A549 (cell line): ENCODE results near the gene PAPPA2. TPM values are rescaled to one million over a fixed set of nuclear protein-coding genes. Genes with fewer than 3 reads are reported as not detected.

Source experiments
- ATAC-seq, 2 experiments: fragments of 200-7000 bp in 1 of 2; fragments of >200 bp in 1 of 2; cut with Nextera tagmentation in 1 of 2; cut with Tn5 transposase in 1 of 2; 3 replicates each; pipeline versions ENCODE4 v1.8.0 to v1.9.1; 2018 to 2020; ENCODE audit warnings: mild to moderate bottlenecking in 1 of 2, moderate library complexity in 1 of 2
- CTCF ChIA-PET: fragments of 300-600 bp; sonication (Branson Sonifier 250); formaldehyde crosslinking; extraction: SDS; loops from one replicate; lab custom pipeline; 2021; ENCODE audit warnings: antibody characterized with exemption, inconsistent platforms; lab: Yijun Ruan, JAX
- POLR2A ChIA-PET: fragments of 350-600 bp; formaldehyde crosslinking; extraction: SDS; loops from one replicate; lab custom pipeline; 2021; ENCODE audit warnings: antibody characterized with exemption, inconsistent platforms; lab: Yijun Ruan, JAX
- DNase-seq, 2 experiments: peaks; one replicate each; pipeline versions ENCODE4 v3.0.0 to v3.0.0-alpha.2; 2011 to 2016; ENCODE audit warnings: low read depth in 1 of 2, low spot score in 1 of 2
- FAIRE-seq: peaks from 2 replicates; lab custom pipeline; 2011; peaks lifted over from hg19 to GRCh38; lab: Jason Lieb, UNC
- H3K27ac ChIP-seq, 2 experiments: fragments of >200 bp; sonication (Bioruptor Twin); formaldehyde crosslinking; 3 replicates each; pipeline ENCODE4 v1.5.1; 2016 to 2017
- H3K4me1 ChIP-seq: fragments of >200 bp; sonication (Bioruptor Twin); formaldehyde crosslinking; 3 replicates; pipeline ENCODE4 v1.6.1; 2016
- H3K4me2 ChIP-seq: fragments of >200 bp; sonication (Bioruptor Twin); formaldehyde crosslinking; 3 replicates; pipeline ENCODE4 v1.6.1; 2016
- H3K4me3 ChIP-seq: fragments of >200 bp; sonication (Bioruptor Twin); formaldehyde crosslinking; 3 replicates; pipeline ENCODE4 v1.5.1; 2016
- H3K9me3 ChIP-seq: fragments of >200 bp; sonication (Bioruptor Twin); formaldehyde crosslinking; 3 replicates; pipeline ENCODE4 v1.6.1; 2016
- BCL3 ChIP-seq: fragments of >200 bp; sonication (Bioruptor Twin); formaldehyde crosslinking; IDR thresholded peaks from 3 replicates; pipeline ENCODE4 v1.6.1; 2016
- BHLHE40 ChIP-seq: IDR thresholded peaks from 2 replicates; pipeline ENCODE4 v1.6.1; 2012; ENCODE audit warnings: low read depth, low read length, inconsistent platforms
- CBX8 ChIP-seq: fragments of 200-600 bp; sonication (generic); IDR thresholded peaks from 2 replicates; pipeline ENCODE4 v1.6.1; 2016
- CHD2 ChIP-seq: fragments of 150-350 bp; IDR thresholded peaks from 2 replicates; pipeline ENCODE4 v1.6.1; 2014; ENCODE audit warnings: low read length; ENCODE audit not compliant: partially characterized antibody
- CHD4 ChIP-seq: fragments of 200-600 bp; sonication (generic); IDR thresholded peaks from 2 replicates; pipeline ENCODE4 v1.6.1; 2016; ENCODE audit warnings: antibody characterized with exemption, mild to moderate bottlenecking, borderline replicate concordance
- CTCF ChIP-seq: fragments of >200 bp; sonication (Bioruptor Twin); formaldehyde crosslinking; IDR thresholded peaks from 3 replicates; pipeline ENCODE4 v1.5.1; 2016
- EP300 ChIP-seq, 2 experiments: fragments of >200 bp; sonication (Bioruptor Twin); formaldehyde crosslinking; IDR thresholded peaks; 2 replicates in 1 of 2; 3 replicates in 1 of 2; pipeline ENCODE4 v1.6.1; 2016 to 2017
- ESRRA ChIP-seq: fragments of 150-350 bp; IDR thresholded peaks from 2 replicates; pipeline ENCODE4 v1.6.1; 2014; ENCODE audit warnings: mild to moderate bottlenecking, low read length, borderline replicate concordance
- FOSB ChIP-seq: fragments of 250-450 bp; sonication (Bioruptor Pico); IDR thresholded peaks from 2 replicates; pipeline ENCODE4 v1.5.0; 2020; ENCODE audit warnings: mild to moderate bottlenecking, moderate library complexity
- HOXA7 ChIP-seq: fragments of 250-450 bp; sonication (Bioruptor Pico); IDR thresholded peaks from 2 replicates; pipeline ENCODE4 v1.5.0; 2020; ENCODE audit warnings: mild to moderate bottlenecking, moderate library complexity
- HOXB13 ChIP-seq: fragments of 250-450 bp; sonication (Bioruptor Pico); IDR thresholded peaks from 2 replicates; pipeline ENCODE4 v1.5.0; 2020; ENCODE audit warnings: low read depth, mild to moderate bottlenecking, moderate library complexity
- JUN ChIP-seq, 2 experiments: fragments of >200 bp; sonication (Bioruptor Twin); formaldehyde crosslinking; IDR thresholded peaks; 2 replicates in 1 of 2; 3 replicates in 1 of 2; pipeline ENCODE4 v1.6.1; 2016 to 2017
- KDM5A ChIP-seq: fragments of 200-600 bp; sonication (generic); IDR thresholded peaks from 2 replicates; pipeline ENCODE4 v1.6.1; 2016; ENCODE audit warnings: antibody characterized with exemption, mild to moderate bottlenecking
- MAZ ChIP-seq: fragments of 150-350 bp; IDR thresholded peaks from 2 replicates; pipeline ENCODE4 v1.6.1; 2014; ENCODE audit warnings: antibody characterized with exemption, low read depth, low read length, borderline replicate concordance
- POLR2A ChIP-seq: IDR thresholded peaks from 2 replicates; pipeline ENCODE4 v1.6.1; 2012; ENCODE audit warnings: mild to moderate bottlenecking, low read length
- POLR2AphosphoS2 ChIP-seq: conservative IDR thresholded peaks from 2 replicates; pipeline ENCODE4 v1.6.1; 2012; ENCODE audit warnings: low read length, improper control_type of control experiment, inconsistent platforms
- RARB ChIP-seq: fragments of 250-450 bp; sonication (Bioruptor Pico); IDR thresholded peaks from 2 replicates; pipeline ENCODE4 v1.8.0; 2021; ENCODE audit warnings: mild to moderate bottlenecking, moderate library complexity
- RFX5 ChIP-seq: fragments of 450-650 bp; IDR thresholded peaks from 2 replicates; pipeline ENCODE4 v1.7.1; 2014; ENCODE audit warnings: antibody characterized with exemption, mild to moderate bottlenecking, moderate library complexity
- SMC3 ChIP-seq: fragments of >200 bp; sonication (Bioruptor Twin); formaldehyde crosslinking; IDR thresholded peaks from 3 replicates; pipeline ENCODE4 v1.6.1; 2018; ENCODE audit warnings: inconsistent platforms
- SREBF2 ChIP-seq: fragments of 450-650 bp; IDR thresholded peaks from 2 replicates; pipeline ENCODE4 v1.6.1; 2014; ENCODE audit warnings: mild to moderate bottlenecking, moderate library complexity
- TFCP2L1 ChIP-seq: fragments of 250-450 bp; sonication (Bioruptor Pico); IDR thresholded peaks from 2 replicates; pipeline ENCODE4 v1.5.0; 2021; ENCODE audit warnings: mild to moderate bottlenecking
- USF2 ChIP-seq: fragments of 450-650 bp; IDR thresholded peaks from 2 replicates; pipeline ENCODE4 v1.6.1; 2014; ENCODE audit warnings: antibody characterized with exemption
- ZC3H11A ChIP-seq: fragments of 450-650 bp; IDR thresholded peaks from 2 replicates; pipeline ENCODE4 v1.6.1; 2014; ENCODE audit warnings: antibody characterized with exemption, mild to moderate bottlenecking
- ZNF302 ChIP-seq: fragments of 250-450 bp; sonication (Bioruptor Pico); IDR thresholded peaks from 2 replicates; pipeline ENCODE4 v1.9.0; 2021; ENCODE audit warnings: inconsistent platforms, mild to moderate bottlenecking, moderate library complexity
- WGBS: methylation state at CpG from one replicate; pipeline ENCODE4 v1.1.6; 2017; ENCODE audit errors: missing lambda C conversion rate; 5-methylcytosine and 5-hydroxymethylcytosine counted together
- polyA plus RNA-seq, 4 experiments: library from polyadenylated mRNA; depleted of rRNA in 3 of 4; stranded (reverse); fragments of >200 nt; fragmentation: RNase III in 1 of 4; extraction: RNeasy Plus Mini Kit Qiagen cat#74134 plus additional on column Dnase treatment in 1 of 4; gene quantifications; 2 replicates in 3 of 4; 3 replicates in 1 of 4; pipeline ENCODE4 v1.2.3, GENCODE V29; 2011 to 2017
- TF ChIP-seq, protein P1 (sequence below): IDR thresholded peaks from 2 replicates; pipeline ENCODE4 v1.6.1; 2012; ENCODE audit warnings: low read depth, borderline replicate concordance
- TF ChIP-seq, protein P2 (sequence below): fragments of 250-450 bp; sonication (Bioruptor Pico); IDR thresholded peaks from 2 replicates; pipeline ENCODE4 v1.5.0; 2020; ENCODE audit warnings: low read depth, mild to moderate bottlenecking, moderate library complexity

The PAPPA2 gene
- polyA plus RNA-seq, 2 of the 4 experiments (the other 2 are of a cell fraction), result 0.03 to 0.72 TPM

DNA sequence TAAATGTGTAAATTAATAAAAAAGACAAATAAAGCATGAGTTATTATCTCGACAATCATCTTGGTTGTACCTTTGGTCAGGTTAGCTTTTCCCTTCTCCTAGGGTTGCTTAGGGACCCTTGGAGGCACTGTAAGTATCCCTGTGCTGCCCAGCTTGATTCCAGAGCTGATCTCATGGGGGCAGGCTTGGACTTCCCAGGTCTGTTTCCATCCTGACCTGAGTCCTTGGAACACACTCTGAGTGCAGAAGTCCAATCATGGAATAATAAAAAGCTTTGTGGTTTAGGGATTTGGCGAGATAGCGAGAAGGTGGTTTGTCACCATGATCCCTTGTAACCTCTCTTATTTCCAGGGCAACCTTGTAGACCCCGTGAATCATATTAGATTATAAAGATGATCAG is 18.7 kb upstream of the PAPPA2 start:
- 2% methylated on average over 4 of the region's 4 CpGs for WGBS
- H3K9me3 ChIP-seq, result no peaks in the 10 kb centered on the region
- TF ChIP-seq SREBF2, result no peak
- TF ChIP-seq RFX5, result no peak
- TF ChIP-seq HOXB13 (CRISPR knock-in tag), result no peak
- no peak for TF ChIP-seq BCL3
- TF ChIP-seq ESRRA, result no peak
- TF ChIP-seq RARB, result no peak
- TF ChIP-seq BHLHE40, result no peak
- no peak for TF ChIP-seq CHD4
- TF ChIP-seq, protein P1, sequence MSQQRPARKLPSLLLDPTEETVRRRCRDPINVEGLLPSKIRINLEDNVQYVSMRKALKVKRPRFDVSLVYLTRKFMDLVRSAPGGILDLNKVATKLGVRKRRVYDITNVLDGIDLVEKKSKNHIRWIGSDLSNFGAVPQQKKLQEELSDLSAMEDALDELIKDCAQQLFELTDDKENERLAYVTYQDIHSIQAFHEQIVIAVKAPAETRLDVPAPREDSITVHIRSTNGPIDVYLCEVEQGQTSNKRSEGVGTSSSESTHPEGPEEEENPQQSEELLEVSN, result no peak
- TF ChIP-seq EP300 (IDR thresholded peaks at IDR 0.05), result no peak
- no peak for TF ChIP-seq JUN (IDR thresholded peaks at IDR 0.05)
- TF ChIP-seq FOSB (CRISPR knock-in tag), result no peak
- no peak for TF ChIP-seq HOXA7
- no peak for TF ChIP-seq ZNF302 (CRISPR knock-in tag)
- TF ChIP-seq POLR2A, result no peak
- TF ChIP-seq, protein P2, sequence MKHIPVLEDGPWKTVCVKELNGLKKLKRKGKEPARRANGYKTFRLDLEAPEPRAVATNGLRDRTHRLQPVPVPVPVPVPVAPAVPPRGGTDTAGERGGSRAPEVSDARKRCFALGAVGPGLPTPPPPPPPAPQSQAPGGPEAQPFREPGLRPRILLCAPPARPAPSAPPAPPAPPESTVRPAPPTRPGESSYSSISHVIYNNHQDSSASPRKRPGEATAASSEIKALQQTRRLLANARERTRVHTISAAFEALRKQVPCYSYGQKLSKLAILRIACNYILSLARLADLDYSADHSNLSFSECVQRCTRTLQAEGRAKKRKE (CRISPR knock-in tag), result no peak
- CTCF ChIA-PET, result interaction anchor here (0.8 to 1.9 kb wide), 2 partner anchors 9 to 10 kb away, joined by 3 to 6 read pairs; no protein-coding TSS in a partner anchor
- no peak for FAIRE-seq
- H3K4me3 ChIP-seq, result no peak overlapping the region
- DNase-seq, result peak in 1 of 2 experiments; percentile 5
- H3K4me2 ChIP-seq, result no peak overlapping the region
- H3K4me1 ChIP-seq, result no peaks in the 10 kb centered on the region
- ATAC-seq, result no peak
- no peak overlapping the region for H3K27ac ChIP-seq
- POLR2A ChIA-PET, result no interaction called here

DNA sequence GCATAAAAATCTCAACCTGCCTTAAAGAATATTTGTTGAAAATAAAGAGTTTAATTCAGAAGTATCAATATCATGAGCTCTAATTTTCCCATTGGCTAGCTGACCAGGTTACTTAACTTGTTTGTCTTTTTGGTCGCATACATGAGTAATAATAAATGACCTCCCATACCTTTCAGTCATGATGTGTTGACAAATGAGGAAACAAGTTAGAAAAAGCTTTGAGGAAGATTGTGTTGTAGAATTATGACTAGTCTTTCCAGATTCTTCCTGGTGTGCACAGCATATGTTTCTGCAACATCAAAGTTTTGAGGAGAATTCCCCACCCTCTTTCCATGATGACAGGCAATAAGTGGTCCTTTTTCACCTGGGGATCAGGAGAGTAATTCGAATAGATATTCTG is 17.6 kb upstream of the PAPPA2 start:
- H3K9me3 ChIP-seq, result no peaks in the 10 kb centered on the region
- no peak overlapping the region for H3K4me3 ChIP-seq
- DNase-seq (no peak), FAIRE-seq (no peak), ATAC-seq (no peak)
- H3K4me1 ChIP-seq, result no peaks in the 10 kb centered on the region
- POLR2A ChIA-PET, result no interaction called here
- CTCF ChIA-PET, result interaction anchor here (1.9 kb wide), 1 partner anchor 9 kb away, joined by 6 read pairs; no protein-coding TSS in a partner anchor
- H3K4me2 ChIP-seq, result no peak overlapping the region
- no peak for TF ChIP-seq ZNF302 (CRISPR knock-in tag)
- 4% methylated on average over 2 of the region's 2 CpGs for WGBS
- H3K27ac ChIP-seq, result no peak overlapping the region

GRCh38 chr1:176448340-176448739 is 14.6 kb upstream of the PAPPA2 start:
- ATAC-seq (no peak), FAIRE-seq (no peak), DNase-seq (no peak)
- Histone ChIP-seq H3K4me2 (no peak overlapping the region), H3K9me3 (no peaks in the 10 kb centered on the region), H3K4me1 (no peaks in the 10 kb centered on the region), H3K27ac (no peak overlapping the region), H3K4me3 (no peak overlapping the region)
- CTCF ChIA-PET, result interaction anchor here (0.6 kb wide), 1 partner anchor 40 kb away, joined by 3 read pairs; no protein-coding TSS in a partner anchor
- POLR2A ChIA-PET, result no interaction called here
- TF ChIP-seq SMC3 (no peak), KDM5A (no peak), ESRRA (no peak), ZC3H11A (no peak), CHD2 (no peak), TFCP2L1 (CRISPR knock-in tag) (no peak), SREBF2 (no peak), RARB (no peak), CBX8 (no peak), POLR2AphosphoS2 (no peak), MAZ (no peak), CTCF (no peak), JUN (IDR thresholded peaks at IDR 0.05) (no peak), POLR2A (no peak), USF2 (no peak)
- TF ChIP-seq, protein P2 (CRISPR knock-in tag), result no peak
- TF ChIP-seq, protein P1, result no peak
- WGBS, result 3% methylated on average over 4 of the region's 4 CpGs
